ENCODE measurements around the gene CCND2. TPM values are rescaled to one million over a fixed set of nuclear protein-coding genes. Genes with fewer than 3 reads are reported as not detected.

CCND2 gene
- total and polyA plus RNA-seq, 2 of the 8 experiments (the other 6 are each of a cell fraction or from before 2014, with no cell fraction given), result 41.7 to 223 TPM

- no peak for TF ChIP-seq CHD7 (IDR thresholded peaks at IDR 0.05; ENCODE audit: insufficient replicate concordance, low read length)
- no peak for TF ChIP-seq FOSL1 (IDR thresholded peaks at IDR 0.05; ENCODE audit: insufficient read depth, low read depth, low read length)
- no peak for TF ChIP-seq CBX5 (IDR thresholded peaks at IDR 0.05; ENCODE audit: low read depth, low read length)
- TF ChIP-seq ASH2L (IDR thresholded peaks at IDR 0.05; ENCODE audit: low read length), result no peak
- no peak for TF ChIP-seq RXRA (IDR thresholded peaks at IDR 0.05; ENCODE audit: insufficient read depth, low read depth, low read length)
- no peak for TF ChIP-seq POLR2A (IDR thresholded peaks at IDR 0.05; ENCODE audit: control extremely low read depth in 1 of 2, low read depth in 2 of 2, low read length in 2 of 2)
- TF ChIP-seq EGR1 (IDR thresholded peaks at IDR 0.05; ENCODE audit: borderline replicate concordance, low read depth, low read length), result no peak
- TF ChIP-seq CEBPB (IDR thresholded peaks at IDR 0.05; ENCODE audit: low read depth, low read length), result no peak
- no peak for TF ChIP-seq CTCF (IDR thresholded peaks at IDR 0.05; ENCODE audit: control extremely low read depth in 1 of 3, insufficient read depth in 1 of 3, low read depth in 1 of 3, low read length in 3 of 3)
- no peak for TF ChIP-seq CHD1 (IDR thresholded peaks at IDR 0.05; ENCODE audit: low read depth, low read length)
Observed at GRCh38 chr12:4279198-4279690, 5.7 kb downstream of the CCND2 start (continued).
